GM21737 (cell line): ENCODE measurements around the gene CA10.
A peak's percentile ranks its signal among the peaks of the same experiment; 100 is the strongest.

Experiments
- ATAC-seq: cut with Tn5 transposase; IDR thresholded peaks from one replicate; pipeline ENCODE4 v1.9.1; 2021; ENCODE audit warnings: mild to moderate bottlenecking, moderate library complexity; ENCODE audit not compliant: unreplicated experiment

The CA10 gene

DNA sequence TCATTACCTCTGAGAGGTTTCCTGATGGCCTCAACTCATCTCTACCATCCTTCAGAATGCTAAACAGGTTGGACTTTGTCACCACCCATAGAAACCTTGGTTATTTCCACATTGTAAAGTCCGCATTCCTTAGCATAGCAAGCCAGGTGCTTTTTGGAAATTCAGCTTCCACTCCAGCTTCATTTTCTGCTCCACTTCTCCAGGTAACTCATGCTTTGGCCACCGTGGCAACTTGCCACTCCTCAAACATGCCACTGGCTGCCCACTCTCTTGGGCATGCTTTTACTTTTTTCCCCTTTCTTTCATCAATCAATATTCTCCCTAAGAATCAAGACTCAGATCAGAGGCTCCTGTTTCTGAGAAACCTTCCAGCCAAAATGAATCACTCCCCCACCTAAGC is 203.3 kb downstream of the CA10 start:
- ATAC-seq = no peak

DNA sequence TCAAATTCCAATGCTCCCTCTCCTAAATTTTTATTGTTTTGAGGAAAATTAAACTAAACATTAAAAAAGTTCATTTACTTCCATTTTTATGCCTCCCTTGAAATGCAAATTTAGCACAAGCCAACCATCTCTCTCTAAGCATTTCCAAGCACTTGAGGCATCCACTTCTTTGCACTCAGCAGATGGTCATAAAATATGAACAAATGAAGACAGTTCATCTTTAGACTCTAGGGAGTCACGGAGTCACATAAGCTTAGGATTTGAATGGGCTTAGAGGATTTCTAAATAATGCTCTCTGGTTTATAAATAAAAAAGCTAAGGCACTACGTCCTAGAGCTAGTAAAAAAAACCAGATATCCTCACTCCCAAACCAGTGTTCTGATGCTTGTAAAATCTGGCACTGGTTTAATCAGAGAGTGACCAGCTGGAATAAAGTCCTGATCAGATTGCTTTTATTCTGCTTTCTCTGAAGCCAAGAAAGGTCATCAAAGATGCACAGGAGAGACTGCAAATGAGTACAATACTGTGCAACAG is 204.2 kb downstream of the CA10 start:
- ATAC-seq = no peak

DNA sequence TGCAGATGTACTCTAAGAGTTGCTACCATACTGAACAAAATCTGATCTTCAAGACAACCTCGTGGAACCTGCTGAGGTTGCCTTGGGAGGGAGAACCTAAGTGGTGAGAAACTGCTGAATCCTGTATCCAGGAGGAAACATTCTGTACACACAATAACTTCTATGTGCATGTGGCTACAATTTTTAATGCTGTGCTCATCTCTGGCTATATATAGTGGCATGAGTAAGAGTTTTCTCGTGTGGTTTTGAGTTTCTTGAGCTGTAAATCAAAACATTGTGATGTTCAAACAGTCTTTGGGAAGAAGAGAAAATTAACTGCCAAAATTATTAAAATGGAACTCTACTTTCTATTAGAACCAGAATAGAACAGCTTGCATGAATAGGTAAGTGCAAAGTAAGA is 206.8 kb downstream of the CA10 start:
- ATAC-seq = no peak

DNA sequence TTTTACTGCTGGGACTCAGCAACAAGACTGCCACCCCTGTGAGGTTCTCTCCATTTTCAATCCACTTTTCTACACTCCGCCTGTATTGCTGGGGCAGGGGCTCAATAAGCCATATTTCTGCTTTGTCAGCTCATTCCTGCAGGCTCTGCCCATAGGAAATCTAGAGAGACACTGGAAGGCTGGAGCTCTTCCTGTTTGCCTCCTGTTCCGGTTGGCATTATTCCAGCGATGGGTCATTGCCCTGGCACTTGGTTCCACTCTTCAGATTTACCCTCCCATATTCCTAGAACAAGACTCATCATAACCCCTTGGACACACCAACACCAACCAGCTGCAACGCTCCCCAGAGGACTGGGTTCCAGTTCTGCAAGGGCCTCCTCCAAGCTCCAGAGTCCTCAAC is 210.4 kb downstream of the CA10 start:
- ATAC-seq = no peak

DNA sequence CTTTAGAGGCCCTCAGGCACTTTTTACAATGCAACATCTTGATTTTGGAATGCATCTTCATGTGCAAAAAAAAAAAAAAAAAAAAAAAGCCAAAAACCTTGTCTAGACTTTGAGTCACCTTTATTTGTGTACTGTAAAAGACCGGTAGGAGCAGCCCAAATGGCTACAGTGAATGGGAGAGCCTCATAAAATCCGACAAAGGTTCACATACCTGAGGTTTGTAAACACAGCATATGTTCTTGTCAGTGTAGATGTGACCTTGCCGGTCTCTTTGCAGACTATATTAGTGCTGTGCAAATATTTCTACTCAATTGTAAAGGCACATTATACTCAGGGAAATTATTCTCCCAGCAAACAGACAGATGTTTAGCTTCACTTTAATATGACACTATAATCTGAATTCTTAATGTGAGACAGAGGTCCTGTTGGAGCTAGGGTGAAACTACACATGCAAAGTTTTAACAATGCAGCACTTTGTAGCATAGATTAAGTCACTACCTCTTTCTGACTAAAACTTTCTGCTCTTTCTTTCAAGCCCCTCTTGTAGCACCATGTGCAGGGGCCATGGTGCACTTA is 211.3 kb downstream of the CA10 start:
- ATAC-seq = no peak

DNA sequence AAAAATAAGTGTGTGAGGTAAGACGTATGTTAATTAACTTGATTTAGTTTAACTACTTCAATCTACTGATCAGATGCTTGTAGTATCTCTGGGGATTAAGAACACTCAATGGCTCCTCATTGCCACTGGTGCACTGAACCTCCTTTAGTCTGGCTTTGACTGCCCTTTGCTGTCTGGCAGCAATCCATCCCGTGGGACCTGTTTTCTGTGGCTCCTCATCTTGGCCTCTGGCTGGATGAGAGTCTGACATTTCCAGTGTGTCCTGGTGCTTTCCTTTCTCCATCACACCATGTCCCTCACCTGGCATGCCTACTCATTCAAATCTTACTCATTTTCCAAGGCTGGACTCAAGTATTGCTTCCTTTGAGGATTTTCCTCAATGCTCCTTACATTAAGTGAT is 212.2 kb downstream of the CA10 start:
- no peak for ATAC-seq

DNA sequence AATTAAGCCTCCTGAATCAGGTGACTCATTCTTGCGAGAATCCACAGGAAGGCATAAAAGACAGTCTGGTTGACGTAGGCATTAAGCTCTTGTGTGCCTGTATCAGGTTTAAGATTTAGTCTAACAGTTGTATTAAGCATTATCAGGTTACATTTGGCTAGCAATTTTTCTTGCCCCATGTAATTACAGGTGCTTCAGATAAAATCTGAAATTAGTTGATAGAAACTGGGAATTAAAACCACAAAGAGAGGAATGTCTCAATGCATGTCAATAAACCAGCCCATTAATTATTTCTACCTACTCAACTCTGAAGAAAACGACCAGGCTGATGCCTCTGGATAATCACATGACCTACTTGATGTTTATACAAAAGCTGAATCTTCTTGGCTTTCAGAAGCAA is 217.2 kb downstream of the CA10 start:
- ATAC-seq = no peak

DNA sequence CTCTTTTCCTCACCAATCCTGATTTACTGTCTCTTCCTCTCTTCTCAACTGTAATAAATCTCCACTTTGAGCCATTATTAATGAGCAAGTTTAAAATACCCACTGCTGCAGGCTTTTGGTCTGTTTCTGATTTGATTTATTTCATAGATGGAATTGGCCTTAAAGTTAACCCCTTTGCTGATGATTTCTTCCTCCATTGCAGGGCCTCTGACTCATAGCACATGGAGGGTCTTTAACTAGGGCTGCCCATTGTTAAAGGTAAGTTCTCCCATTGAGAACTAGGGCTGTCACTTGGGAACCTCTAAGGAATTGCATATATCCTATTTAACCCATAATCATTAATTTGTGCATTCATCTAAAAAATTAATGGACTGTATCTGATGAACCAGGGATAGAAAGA is 221.2 kb downstream of the CA10 start:
- no peak for ATAC-seq

DNA sequence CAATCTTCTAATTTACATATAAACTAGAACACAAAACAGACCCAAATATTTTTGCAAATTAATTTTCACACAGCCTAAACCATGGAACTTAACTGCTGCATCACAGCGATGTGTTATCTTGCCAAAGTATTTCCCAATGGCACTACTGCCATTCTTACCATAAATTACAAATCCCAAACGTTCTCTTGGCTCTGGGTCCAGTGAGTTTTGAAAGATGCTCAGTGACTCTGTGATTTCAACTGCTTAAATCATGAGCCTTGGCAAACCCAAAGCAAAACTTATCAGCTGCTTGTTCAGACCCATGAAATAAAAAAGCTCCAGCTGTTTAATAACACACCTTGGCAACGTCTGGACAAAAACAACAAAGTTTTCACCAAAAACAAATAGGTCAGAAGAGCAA is 223.0 kb downstream of the CA10 start:
- no peak for ATAC-seq

DNA sequence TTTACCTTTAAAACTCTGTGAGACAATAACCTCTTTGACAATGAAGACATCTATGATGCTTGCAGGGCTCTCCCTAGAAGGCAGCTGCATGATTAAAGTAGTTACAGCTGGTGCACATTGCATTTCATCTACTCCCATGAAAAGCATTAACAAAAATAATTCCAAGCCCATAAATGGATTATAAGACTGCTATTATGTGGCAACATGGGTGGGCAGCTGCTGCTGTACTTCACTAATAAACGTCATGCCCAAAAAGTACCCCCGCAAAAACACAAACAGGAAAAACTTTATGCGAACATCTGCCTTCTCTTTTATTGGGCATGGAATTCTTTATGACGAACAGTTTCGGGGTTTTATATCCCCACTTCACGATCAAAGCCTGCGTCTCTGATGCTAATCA is 224.9 kb downstream of the CA10 start:
- no peak for ATAC-seq

DNA sequence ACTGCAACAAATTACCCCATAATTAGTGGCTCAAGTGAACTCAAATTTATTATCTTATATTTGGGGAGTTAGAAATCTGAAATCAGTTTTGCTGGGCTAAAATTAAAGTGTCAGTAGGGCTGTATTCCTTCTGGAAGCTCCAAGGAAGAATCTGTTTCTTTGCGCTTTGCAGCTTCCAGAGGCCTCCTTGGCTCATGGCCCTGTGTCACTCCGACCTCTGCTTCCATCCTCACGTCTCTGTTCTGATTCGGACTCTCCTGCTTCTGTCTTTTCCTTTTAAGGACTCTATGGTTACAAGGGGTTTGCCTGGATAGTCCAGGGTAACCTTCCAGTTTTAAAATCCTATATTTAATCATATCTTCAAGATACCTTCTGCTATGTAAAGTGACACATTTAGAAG is 232.1 kb downstream of the CA10 start:
- no peak for ATAC-seq

DNA sequence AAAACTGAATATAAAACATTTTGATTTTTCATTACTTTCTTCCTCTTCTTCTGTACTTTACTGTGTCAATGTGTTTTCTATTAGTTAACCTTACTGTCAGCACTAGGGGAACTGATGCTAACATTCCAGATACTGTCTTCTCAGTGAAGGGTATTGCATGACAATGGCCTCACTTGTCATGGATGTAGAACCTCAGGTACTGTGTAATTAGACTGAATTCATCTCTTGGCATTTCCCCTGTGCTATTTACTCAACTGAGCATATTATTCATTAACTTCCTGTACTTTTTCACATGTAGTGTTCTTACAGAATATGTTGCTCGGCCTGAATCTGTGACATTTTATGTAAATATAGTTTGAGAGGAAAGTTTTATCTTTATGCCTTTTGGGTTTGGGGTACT is 237.0 kb downstream of the CA10 start:
- no peak for ATAC-seq

DNA sequence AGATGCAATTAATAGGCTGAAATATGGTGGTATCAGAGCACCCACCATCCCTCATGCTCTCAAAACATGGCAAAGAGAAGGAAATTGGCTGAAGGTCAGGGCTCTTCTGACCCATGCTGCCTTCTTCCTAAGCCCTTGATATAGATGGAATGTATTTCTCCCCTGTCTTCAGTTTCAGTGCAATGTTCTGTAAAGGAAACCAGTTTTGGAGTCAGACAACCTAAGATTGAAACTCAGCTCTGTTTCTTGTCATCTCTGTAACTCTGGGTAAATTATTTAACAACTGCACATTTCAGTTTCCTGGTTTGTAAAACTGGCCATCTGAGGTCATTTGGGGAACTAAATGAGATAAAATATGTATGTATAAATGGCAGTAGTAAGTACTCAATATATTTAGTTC is 243.9 kb downstream of the CA10 start:
- peak; percentile 52 for ATAC-seq

DNA sequence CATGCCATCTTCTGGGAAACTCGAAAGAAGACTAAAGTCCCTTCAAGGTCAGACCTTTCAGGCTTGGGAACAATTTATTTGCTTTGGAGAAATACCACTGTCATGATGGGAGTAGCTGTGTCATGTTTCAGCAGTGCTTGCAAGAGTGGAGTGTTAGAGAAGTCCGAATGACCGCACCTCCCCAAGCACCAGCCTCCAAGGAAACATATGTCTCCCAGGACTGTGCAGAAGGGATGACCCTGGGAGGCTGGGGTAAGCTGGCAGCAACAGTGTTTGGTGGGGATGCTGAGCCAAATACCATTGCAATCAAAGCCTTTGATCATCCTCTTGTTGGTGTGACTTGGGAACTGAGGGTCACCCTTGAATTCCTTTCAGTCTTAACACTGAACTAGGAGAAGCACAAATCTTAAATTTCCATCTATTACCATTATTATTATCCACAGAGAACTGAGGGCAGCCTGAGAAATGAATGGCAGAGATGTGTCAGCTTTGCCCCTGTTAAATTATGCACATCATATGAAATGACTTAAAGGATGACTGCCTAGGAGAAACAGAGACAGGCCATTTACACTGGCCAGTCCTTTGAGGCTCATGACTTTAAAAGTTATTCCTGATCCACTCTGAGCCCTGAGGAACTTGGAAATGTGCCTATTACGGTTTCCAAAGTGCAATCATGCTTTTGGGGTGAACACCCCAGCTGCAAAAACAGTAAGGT is 244.9 kb downstream of the CA10 start:
- no peak for ATAC-seq

DNA sequence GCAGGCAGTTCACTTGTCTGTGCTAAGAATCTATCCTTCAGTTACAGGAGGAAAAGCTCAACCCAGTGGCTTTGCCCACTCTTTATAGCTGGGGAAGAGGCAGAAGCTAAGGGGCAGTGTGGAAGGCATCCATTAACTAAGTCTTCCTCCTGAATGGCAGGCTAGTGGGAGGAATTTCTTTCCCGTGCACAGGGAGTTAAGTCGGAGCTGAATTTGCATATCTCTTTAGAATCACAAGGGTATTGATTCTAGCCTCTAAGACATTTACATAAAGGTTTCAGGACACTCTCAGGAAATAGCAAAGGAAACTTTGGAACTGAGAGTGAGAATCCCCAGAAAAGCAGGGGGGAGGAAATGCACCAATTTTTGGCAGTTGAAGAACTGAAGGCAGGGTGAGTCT is 245.6 kb downstream of the CA10 start:
- no peak for ATAC-seq

DNA sequence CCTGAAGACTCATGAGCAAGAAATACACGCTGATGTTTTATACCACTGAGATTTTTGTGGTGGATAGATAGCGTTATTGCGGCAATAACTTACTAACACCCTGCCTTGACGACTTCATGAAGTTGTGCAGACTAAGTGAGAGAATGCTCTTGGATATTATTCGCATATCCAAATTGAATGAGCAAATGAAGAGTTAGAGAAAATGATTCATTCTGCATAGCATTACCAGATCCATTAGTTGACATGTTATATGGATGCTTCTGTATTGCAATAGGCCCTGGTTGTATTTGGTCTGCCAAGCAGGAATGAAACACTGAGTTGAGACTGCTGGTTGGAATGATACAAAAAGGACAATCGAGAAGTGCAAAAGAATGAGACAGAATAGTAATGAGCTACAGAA is 247.3 kb downstream of the CA10 start:
- no peak for ATAC-seq

DNA sequence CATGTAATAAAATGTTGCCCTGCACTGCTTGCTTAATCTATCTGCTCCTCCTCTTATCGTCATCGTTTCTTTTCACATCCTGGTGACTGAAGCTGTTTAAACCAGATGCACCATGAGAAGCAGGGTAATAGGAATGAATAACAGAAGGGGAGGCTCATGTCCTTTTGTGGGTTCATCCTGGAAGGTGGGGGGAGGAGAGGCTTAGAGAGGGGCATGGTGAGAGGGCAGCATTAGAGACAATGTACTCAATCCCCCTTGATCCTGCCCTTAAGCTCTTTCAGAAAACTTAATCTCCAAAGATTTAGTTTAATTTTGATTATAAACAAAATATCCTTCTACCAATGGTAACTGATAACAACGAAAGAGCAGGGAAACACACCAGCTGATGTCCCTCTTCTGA is 248.5 kb downstream of the CA10 start:
- no peak for ATAC-seq

DNA sequence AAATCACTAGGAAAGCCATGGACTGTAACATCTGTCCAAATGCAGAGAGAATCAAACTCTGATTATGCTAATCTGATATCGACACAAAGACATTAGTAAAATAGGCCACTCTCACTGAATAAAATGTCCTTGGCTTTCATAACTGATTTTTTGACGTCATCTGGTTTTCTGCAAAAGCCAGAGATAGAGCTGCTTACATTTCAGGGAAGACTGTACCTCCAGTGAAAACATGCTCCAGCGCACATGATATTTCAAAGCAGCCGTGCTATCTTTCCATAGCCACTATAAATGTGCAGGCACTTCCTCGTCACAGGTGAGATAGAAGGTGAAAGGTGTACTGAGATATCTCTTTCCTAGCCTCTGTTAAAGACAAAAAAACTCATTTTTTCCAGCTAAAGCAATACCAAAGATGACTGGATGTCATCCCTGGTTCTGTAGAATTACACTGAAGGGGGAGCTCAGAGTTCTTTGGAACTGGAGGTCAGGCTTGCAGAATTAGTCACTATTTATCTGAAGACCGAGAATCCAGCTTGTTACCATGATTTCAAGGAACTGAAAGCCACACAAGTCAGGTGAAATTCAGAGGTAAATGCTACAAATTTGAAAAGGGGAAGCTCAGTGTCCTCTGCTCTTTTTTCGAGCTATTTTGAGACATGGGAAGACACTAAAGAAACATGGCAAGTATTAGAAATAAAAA is 249.5 kb downstream of the CA10 start:
- no peak for ATAC-seq

DNA sequence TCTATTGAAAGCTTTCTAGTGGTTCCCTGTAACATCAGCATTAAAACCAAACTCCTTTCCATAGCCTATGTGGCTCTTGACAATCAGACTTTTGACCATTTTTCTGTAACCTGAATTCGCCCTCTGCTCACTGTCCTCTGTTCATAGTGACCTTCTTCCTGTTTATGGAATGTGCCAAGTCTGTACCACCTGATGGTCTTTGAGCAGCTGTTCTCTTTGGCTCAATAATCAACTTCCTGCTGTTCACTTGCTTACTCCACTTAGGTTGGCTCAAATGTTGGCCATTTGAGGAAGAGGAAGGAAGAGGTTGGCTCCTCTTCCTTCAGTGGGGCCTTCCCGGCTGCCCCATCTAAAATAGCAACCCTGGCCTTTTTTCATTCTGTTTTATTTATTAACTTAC is 251.5 kb downstream of the CA10 start:
- ATAC-seq = no peak

DNA sequence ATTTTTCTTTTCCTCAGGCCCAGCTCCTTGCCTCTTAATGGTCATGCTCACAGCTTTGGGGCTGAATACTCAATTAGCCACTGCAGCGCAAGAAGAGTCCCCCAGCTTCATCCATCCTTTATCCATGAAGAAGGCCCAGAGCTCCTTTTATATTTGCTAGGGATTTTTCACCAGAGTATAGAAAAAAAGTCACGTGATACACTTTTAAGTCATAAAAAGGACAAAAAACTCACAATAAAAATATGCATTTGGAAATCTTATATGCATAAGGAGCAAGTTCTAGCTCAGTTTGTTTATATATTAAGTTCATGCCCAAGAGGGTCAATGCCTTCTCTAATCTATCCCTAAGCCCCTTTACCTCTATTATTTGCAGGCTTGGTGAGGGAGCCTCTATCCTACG is 254.1 kb downstream of the CA10 start:
- ATAC-seq = no peak

DNA sequence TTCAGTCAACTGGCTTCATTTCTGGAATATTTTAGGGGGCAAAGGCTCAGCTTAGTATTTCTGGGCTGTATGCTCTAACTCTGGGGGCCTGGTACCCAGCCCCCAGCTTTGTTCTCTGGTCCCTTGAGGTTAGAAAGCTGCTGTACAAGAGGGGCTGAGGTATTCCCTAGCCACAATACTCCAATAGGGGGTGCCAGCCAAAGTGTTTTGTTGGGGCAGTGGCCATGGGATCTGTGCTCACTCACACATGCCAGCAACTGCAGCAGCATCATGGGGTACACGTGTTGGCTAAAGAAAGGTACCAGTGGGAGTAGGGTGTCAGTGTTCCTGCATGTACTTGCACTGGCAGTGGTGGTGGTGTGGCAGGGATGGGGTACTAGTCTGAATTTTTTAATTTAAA is 257.3 kb downstream of the CA10 start:
- no peak for ATAC-seq

DNA sequence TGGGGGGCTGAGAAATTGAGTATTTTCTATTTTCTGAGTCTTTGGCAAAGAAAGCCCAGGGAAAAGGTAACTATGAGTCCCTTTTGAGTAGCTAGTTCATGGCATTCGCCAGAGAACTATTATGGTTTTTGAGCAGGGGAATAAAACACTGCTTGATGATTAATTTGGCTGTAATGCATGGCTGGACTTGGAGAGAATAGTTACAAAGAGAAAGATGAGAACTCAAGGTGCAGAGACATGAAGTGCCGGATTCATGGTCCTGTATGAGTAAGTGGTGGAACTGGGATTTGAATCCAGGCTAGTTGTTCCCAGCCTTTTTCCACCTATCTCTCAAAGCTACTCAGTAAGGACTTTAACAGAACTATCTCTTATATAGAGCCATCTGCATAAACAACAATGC is 266.6 kb downstream of the CA10 start:
- no peak for ATAC-seq
